Loucy (cell line): ENCODE results near the gene TACR1.

Experiments used
- H2AFZ ChIP-seq: fragments of 200-600 bp; sonication (generic); 2 replicates; pipeline ENCODE4 v1.6.0; 2016; ENCODE audit warnings: antibody characterized with exemption, mild to moderate bottlenecking, low read length, moderate library complexity
- H3F3A ChIP-seq: fragments of 200-600 bp; 2 replicates; pipeline ENCODE4 v1.6.0; 2016; ENCODE audit warnings: antibody characterized with exemption, low read depth, mild to moderate bottlenecking
- H3K27me3 ChIP-seq: fragments of 200-600 bp; sonication (generic); 2 replicates; pipeline ENCODE4 v1.6.1; 2014; ENCODE audit warnings: low read length, mild to moderate bottlenecking; ENCODE audit not compliant: insufficient read depth, poor library complexity, severe bottlenecking
- H3K36me3 ChIP-seq: fragments of 200-600 bp; sonication (generic); 2 replicates; pipeline ENCODE4 v1.6.1; 2016; ENCODE audit warnings: low read length; ENCODE audit not compliant: insufficient read depth
- H3K4me1 ChIP-seq: fragments of 200-600 bp; sonication (generic); 2 replicates; pipeline ENCODE4 v1.5.1; 2014; ENCODE audit warnings: low read length, mild to moderate bottlenecking; ENCODE audit not compliant: insufficient read depth, poor library complexity, severe bottlenecking
- H3K4me2 ChIP-seq: fragments of 200-600 bp; sonication (generic); 2 replicates; pipeline ENCODE4 v1.6.0; 2014; ENCODE audit warnings: antibody characterized with exemption, low read length, low read depth, mild to moderate bottlenecking; ENCODE audit not compliant: poor library complexity, severe bottlenecking
- H3K4me3 ChIP-seq: fragments of 200-600 bp; sonication (generic); 2 replicates; pipeline ENCODE4 v1.5.1; 2014; ENCODE audit warnings: low read length, mild to moderate bottlenecking, mixed read lengths; ENCODE audit not compliant: poor library complexity, severe bottlenecking
- H3K79me2 ChIP-seq: fragments of 200-600 bp; sonication (generic); 2 replicates; pipeline ENCODE4 v1.6.1; 2014; ENCODE audit warnings: low read length; ENCODE audit not compliant: insufficient read depth
- H3K9ac ChIP-seq: fragments of 200-600 bp; sonication (generic); 2 replicates; pipeline ENCODE4 v1.6.0; 2014; ENCODE audit warnings: mild to moderate bottlenecking, low read depth, low read length, moderate library complexity; ENCODE audit not compliant: poor library complexity, severe bottlenecking
- H3K9me2 ChIP-seq: fragments of 200-600 bp; sonication (generic); replicated peaks from 2 replicates; pipeline ENCODE4 v1.6.1; 2016; ENCODE audit warnings: low read depth, low read length, mixed read lengths
- H3K9me3 ChIP-seq: fragments of 200-600 bp; sonication (generic); 2 replicates; pipeline ENCODE4 v1.6.1; 2014; ENCODE audit warnings: mild to moderate bottlenecking, antibody characterized with exemption, low read length, low read depth; ENCODE audit not compliant: insufficient read depth
- H4K20me1 ChIP-seq: fragments of 200-600 bp; sonication (generic); 2 replicates; pipeline ENCODE4 v1.6.0; 2014; ENCODE audit warnings: antibody characterized with exemption, low read length, mild to moderate bottlenecking; ENCODE audit not compliant: insufficient read depth, poor library complexity, severe bottlenecking
- CTCF ChIP-seq: fragments of 200-600 bp; sonication (generic); conservative IDR thresholded peaks from 2 replicates; pipeline ENCODE4 v1.5.1; 2014; ENCODE audit warnings: mild to moderate bottlenecking, antibody characterized with exemption, low read length
- EZH2phosphoT487 ChIP-seq: fragments of 200-600 bp; IDR thresholded peaks from 2 replicates; pipeline ENCODE4 v1.6.1; 2018; ENCODE audit warnings: antibody characterized with exemption, mild to moderate bottlenecking, moderate library complexity, borderline replicate concordance

The TACR1 gene

GRCh38 chr2:75027886-75028285 lies 171.4 kb downstream of the TACR1 start:
- H3K27me3 ChIP-seq = no peaks in the 10 kb centered on the region
- H4K20me1 ChIP-seq = no peaks in the 10 kb centered on the region
- H3K4me3 ChIP-seq = no peak overlapping the region
- no peaks in the 10 kb centered on the region for H3K36me3 ChIP-seq
- H3K9me3 ChIP-seq = no peaks in the 10 kb centered on the region
- H2AFZ ChIP-seq = no peak overlapping the region
- H3K4me1 ChIP-seq = peaks cover 13% of the 10 kb centered on the region
- no peaks in the 10 kb centered on the region for H3K9me2 ChIP-seq
- H3K79me2 ChIP-seq = no peaks in the 10 kb centered on the region
- no peak overlapping the region for H3K4me2 ChIP-seq
- no peak overlapping the region for H3K9ac ChIP-seq
- TF ChIP-seq EZH2phosphoT487 (no peak), CTCF (no peak)
- no peaks in the 10 kb centered on the region for H3F3A ChIP-seq

GRCh38 chr2:75025633-75026380 lies 173.5 kb downstream of the TACR1 start:
- no peak overlapping the region for H3K4me2 ChIP-seq
- no peaks in the 10 kb centered on the region for H4K20me1 ChIP-seq
- H3K9me3 ChIP-seq = no peaks in the 10 kb centered on the region
- no peak overlapping the region for H3K9ac ChIP-seq
- no peaks in the 10 kb centered on the region for H3K27me3 ChIP-seq
- peaks cover 4% of the 10 kb centered on the region for H3K4me1 ChIP-seq
- H3K9me2 ChIP-seq = no peaks in the 10 kb centered on the region
- TF ChIP-seq EZH2phosphoT487 (no peak), CTCF (no peak)
- no peak overlapping the region for H3K4me3 ChIP-seq
- no peaks in the 10 kb centered on the region for H3K36me3 ChIP-seq
- no peaks in the 10 kb centered on the region for H3F3A ChIP-seq
- H3K79me2 ChIP-seq = no peaks in the 10 kb centered on the region
- H2AFZ ChIP-seq = no peak overlapping the region

- H3K36me3 ChIP-seq = no peaks in the 10 kb centered on the region
- no peak overlapping the region for H3K4me3 ChIP-seq
- no peaks in the 10 kb centered on the region for H3K9me3 ChIP-seq
- H3K9ac ChIP-seq = no peak overlapping the region
- TF ChIP-seq EZH2phosphoT487 (no peak), CTCF (no peak)
- no peaks in the 10 kb centered on the region for H3K9me2 ChIP-seq
- H4K20me1 ChIP-seq = no peaks in the 10 kb centered on the region
- no peaks in the 10 kb centered on the region for H3K79me2 ChIP-seq
- no peak overlapping the region for H2AFZ ChIP-seq
- no peak overlapping the region for H3K4me2 ChIP-seq
- no peaks in the 10 kb centered on the region for H3K4me1 ChIP-seq
- no peaks in the 10 kb centered on the region for H3K27me3 ChIP-seq
- no peaks in the 10 kb centered on the region for H3F3A ChIP-seq
Observed at GRCh38 chr2:75025216-75025615, 174.1 kb downstream of the TACR1 start.
